ENCODE measurements around the gene LRRC75A. TPM values are rescaled to one million over a fixed set of nuclear protein-coding genes. Genes with fewer than 3 reads are reported as not detected.
"Not testable (repeated sequence)": the region's sequence is repeated elsewhere in the genome, so short reads cannot be mapped to it uniquely, and the experiment has no call there.

The LRRC75A gene
- total RNA-seq, 1 experiment from 2014 or later, result not detected

DNA sequence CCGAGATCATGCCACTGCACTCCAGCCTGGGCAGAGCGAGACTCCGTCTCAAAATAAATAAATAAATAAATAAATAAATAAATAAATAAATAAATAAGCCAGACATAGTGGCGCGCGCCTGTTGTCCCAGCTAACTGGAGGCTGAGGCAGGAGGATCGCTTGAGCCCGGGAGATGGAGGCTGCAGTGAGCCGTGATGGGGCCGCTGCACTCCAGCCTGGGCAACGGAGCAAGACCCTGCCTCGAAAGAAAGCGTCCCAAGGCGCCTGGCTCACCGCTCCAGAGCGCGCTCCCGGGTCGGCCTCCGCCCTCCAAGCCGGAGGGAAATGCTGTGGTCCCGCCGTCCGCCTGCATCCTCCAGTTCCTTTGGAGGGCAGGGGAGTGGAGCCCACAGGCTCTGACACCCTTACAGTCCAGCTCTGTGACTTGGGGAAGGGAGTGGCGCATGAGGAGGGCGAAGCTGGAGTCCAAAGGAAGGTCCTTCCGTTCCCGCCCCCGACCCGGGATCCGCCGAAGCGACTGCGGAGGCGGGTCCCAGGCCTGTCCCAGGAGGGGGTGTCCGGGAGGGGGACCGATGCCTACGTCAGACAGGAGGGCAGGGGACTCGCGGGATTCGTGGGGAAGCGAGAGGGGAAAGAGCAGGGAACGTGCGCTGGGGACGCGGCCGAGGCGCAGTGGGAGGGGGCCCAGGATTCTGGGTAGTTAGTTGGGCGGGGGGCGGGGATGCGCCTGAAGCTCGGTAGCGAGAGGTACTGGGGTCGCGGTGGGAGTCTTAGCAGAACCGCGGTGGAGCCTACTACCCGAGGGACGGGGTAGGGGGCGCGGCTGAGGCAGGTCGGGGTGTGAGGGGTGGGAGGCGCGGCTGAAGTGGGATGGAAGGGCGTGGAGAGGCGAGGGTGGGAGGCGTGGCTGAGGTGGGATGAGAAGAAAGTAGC is 85.0 kb downstream of the LRRC75A start:
- DNase-seq (ENCODE audit: low read depth), result no peak

- DNase-seq (ENCODE audit: low read depth), result not testable (repeated sequence)
These were observed 88.1 kb downstream of the LRRC75A start for GRCh38 chr17:16403847-16404246.

DNA sequence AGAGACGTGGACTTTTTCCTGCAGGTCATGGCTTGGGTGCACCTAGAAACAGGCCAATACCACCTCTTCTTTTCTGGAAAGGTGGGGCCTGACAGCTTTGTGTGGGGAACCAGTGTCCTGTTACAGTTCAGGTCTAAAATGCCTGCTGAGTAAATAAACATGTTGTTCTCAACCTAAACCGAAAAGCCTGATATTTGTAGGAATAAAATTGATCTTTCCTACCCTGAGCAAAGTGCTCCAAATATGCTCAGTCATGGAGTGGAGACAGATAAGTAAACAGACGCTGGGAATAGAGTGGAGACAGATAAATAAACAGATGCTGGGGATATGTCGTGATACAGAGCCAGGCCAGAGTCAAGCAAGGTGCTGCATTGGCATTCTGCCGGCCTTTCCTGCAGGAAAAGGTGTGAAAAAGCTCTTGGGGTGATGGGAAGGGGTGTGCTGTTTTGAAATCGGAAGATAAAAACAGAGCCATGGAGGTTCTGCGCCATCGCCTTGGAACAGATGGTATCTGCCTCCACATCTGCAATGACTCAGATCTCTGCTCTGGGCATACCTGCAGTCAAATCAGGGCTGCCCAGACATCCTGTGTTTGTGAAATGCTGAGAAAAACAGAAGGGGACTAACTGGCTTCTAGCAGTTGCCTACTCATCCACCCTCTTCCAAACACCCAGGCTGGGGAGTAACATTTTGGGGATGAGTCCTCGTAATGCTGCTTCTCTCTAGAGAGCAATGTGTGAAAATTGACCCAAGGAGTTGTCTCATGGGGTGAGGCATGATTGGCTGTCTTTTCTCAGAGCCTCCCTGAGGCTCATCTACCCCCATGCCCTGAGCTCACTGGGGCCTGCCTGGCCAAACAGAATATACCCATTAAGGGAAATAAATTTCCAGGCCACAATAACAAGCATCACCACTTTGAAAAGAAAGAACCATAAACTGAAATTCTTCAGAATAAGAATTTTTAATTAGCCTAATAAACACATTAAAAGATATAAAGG is 93.4 kb downstream of the LRRC75A start:
- peak; percentile 24 for DNase-seq (ENCODE audit: low read depth)

DNA sequence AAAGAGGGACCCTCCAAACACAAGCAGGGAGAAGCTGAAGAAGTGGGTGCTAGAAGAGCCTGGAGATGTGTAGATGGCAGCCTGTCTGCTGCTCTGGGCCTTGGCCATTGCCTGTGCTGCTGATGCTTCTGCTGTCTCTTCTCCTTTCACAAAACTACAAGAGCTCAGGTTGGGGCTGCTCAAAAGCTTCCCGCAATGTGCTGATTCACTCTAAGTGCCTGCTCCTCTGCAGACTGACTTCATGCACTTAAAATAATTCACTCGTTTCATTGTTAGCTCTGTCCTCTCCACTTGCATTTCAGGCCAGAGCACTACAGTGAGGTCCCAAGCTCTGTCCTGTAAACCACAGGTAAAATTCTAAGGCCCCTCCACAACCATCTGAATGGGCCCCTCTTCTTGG is 95.3 kb downstream of the LRRC75A start:
- not testable (repeated sequence) for DNase-seq (ENCODE audit: low read depth)

DNA sequence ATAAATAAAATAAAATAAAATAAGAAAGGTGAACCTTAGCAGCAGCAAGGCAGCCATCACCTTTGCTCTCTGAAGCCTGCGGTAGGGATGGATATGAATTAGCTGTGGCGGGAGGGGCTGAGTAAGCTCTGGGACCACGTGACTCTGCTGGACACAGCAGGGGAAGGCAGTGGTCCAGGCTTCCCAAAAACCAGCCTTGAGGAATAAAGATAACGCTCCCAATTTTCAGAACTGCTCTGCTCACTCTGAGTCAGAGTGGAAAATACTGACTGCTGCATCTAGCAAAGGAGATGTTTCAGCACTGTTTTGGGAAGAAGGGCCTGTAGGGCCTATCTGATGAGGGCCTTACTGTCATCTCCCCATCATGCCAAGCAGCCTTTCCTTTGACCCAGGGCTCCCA is 96.1 kb downstream of the LRRC75A start:
- DNase-seq (ENCODE audit: low read depth), result not testable (repeated sequence)

- DNase-seq (ENCODE audit: low read depth), result not testable (repeated sequence)
These were observed 99.5 kb downstream of the LRRC75A start for GRCh38 chr17:16392491-16392890.

Small RNA genes lying within 50 kb of the gene (small RNA-seq; reads per million reads assigned to genes)
- gene SNORD49A, result not detected
- not detected for gene SNORD65

Other genes starting within 250 kb of the LRRC75A start
- 23.7 and 29.4 TPM in 2 replicates for gene CENPV, start 138.7 kb downstream of the LRRC75A start, total RNA-seq (2014; rRNA removed; shearing (Covaris generic))
- gene UBB, start 111.1 kb downstream of the LRRC75A start, total RNA-seq (2014; rRNA removed; shearing (Covaris generic)), result 2,252 and 2,476 TPM in 2 replicates
- gene TRPV2, start 76.6 kb downstream of the LRRC75A start, total RNA-seq (2014; rRNA removed; shearing (Covaris generic)), result 101 and 105 TPM in 2 replicates
- 0.07 and 0.16 TPM in 2 replicates for gene ZNF287, start 77.0 kb upstream of the LRRC75A start, total RNA-seq (2014; rRNA removed; shearing (Covaris generic))
- gene ZNF624, start 161.7 kb upstream of the LRRC75A start, total RNA-seq (2014; rRNA removed; shearing (Covaris generic)), result 2.2 and 4.8 TPM in 2 replicates
- 0.10 TPM in 1 of 2 replicates, not detected in the other for gene CCDC144A, start 198.0 kb upstream of the LRRC75A start, total RNA-seq (2014; rRNA removed; shearing (Covaris generic))